ENCODE results near the gene UBA1. TPM values are rescaled to one million over a fixed set of nuclear protein-coding genes. Genes with fewer than 3 reads are reported as not detected.

Gene UBA1
- total and polyA plus RNA-seq, 2 of the 8 experiments (the other 6 are each of a cell fraction or from before 2014, with no cell fraction given), result 313 to 458 TPM

DNA sequence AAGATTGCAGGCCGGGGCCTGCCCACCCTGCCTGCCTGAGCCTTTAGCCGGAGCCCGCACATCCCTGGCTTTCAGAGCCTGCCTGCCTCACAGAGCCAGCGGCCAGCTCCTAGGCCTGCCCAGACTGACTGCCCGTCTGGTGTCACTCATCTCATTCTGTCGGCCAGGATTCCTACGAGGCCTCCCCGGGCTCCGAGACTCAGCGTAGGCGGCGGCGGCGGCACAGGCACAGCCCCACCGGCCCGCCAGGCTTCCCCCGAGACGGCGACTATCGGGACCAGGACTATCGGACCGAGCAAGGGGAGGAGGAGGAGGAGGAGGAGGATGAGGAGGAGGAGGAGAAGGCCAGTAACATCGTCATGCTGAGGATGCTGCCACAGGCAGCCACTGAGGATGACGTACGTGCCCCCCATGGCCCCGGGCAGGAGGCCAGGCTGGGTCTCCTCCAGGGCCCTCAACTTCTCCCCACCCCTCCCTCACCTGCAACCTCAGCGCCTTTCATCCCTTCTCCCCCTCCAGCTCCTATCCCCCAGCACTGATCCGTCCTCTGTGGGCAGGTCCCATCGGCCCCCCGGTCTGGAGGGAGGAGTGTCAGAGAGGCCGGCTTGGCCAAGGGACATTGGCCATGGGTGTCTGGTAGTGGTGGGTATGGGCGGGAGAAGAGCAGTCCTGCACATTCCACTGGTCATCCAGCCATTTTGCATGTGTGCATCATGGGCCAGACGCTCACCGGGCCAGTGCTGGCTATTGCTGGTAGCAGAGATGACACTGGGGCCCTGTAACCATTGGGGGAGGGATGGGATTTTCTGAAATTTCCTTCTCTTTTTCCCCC lies 22.6 kb upstream of the UBA1 start:
- Histone ChIP-seq H4K91ac (replicated peaks; ENCODE audit: insufficient read length, low read length) (no peak overlapping the region), H3K4me1 (replicated peaks in 1 of 4; ENCODE audit: control insufficient read depth in 3 of 4, insufficient read depth in 4 of 4, low read length in 3 of 4) (no peaks in the 10 kb centered on the region), H3K4me2 (ENCODE audit: insufficient read depth in 1 of 2, low read depth in 2 of 2, low read length in 2 of 2) (no peak overlapping the region), H3K14ac (ENCODE audit: insufficient read length) (no peak overlapping the region), H4K20me1 (replicated peaks in 1 of 2; ENCODE audit: control insufficient read depth in 1 of 2, insufficient read depth in 2 of 2, low read length in 2 of 2) (peaks cover 0 to 4% of the 10 kb centered on the region in 2 experiments), H2BK5ac (ENCODE audit: low read depth, low read length) (no peak overlapping the region), H2BK20ac (ENCODE audit: low read length) (no peak overlapping the region), H3K36me3 (ENCODE audit: control insufficient read depth in 2 of 4, insufficient read depth in 4 of 4, low read length in 3 of 4) (peaks cover 0 to 25% (median 12%) of the 10 kb centered on the region in 4 experiments; a peak in 6 of 8 replicates), H3K9me3 (ENCODE audit: insufficient read depth in 2 of 2, low read depth in 1 of 2, low read length in 1 of 2) (no peaks in the 10 kb centered on the region), H2BK15ac (ENCODE audit: low read length) (no peak overlapping the region), H2BK120ac (replicated peaks; ENCODE audit: low read depth, low read length) (no peak overlapping the region), H2AK5ac (ENCODE audit: low read depth, low read length) (no peak overlapping the region), H3K56ac (replicated peaks; ENCODE audit: insufficient read length, low read depth, low read length) (no peak overlapping the region), H2AFZ (ENCODE audit: low read length) (no peak overlapping the region), H3K4ac (replicated peaks; ENCODE audit: insufficient read length, low read depth, low read length) (no peak overlapping the region), H3K9ac (replicated peaks in 1 of 4; ENCODE audit: extremely low read depth in 1 of 4, low read depth in 3 of 4, low read length in 3 of 4) (no peak overlapping the region), H3K23ac (ENCODE audit: insufficient read length) (no peak overlapping the region), H3K23me2 (ENCODE audit: low read depth, low read length) (no peaks in the 10 kb centered on the region), H3K79me2 (ENCODE audit: control insufficient read depth in 1 of 2, insufficient read depth in 2 of 2, low read length in 2 of 2) (no peaks in the 10 kb centered on the region), H3K27me3 (replicated peaks in 1 of 4; ENCODE audit: control insufficient read depth in 3 of 4, extremely low read depth in 1 of 4, insufficient read depth in 3 of 4, low read length in 3 of 4) (no peaks in the 10 kb centered on the region), H3K4me3 (ENCODE audit: extremely low read depth in 1 of 4, insufficient read depth in 2 of 4, low read depth in 3 of 4, low read length in 4 of 4) (no peak overlapping the region), H4K5ac (ENCODE audit: insufficient read length, low read depth, low read length) (no peak overlapping the region), H3K79me1 (ENCODE audit: low read depth, low read length) (no peaks in the 10 kb centered on the region; the same call in 1 of the 2 replicates), H2BK12ac (ENCODE audit: low read depth, low read length) (no peak overlapping the region), H4K8ac (ENCODE audit: extremely low read depth, insufficient read depth, low read length) (no peak overlapping the region), H3K18ac (ENCODE audit: extremely low read depth, low read length) (no peak overlapping the region), H3K27ac (ENCODE audit: low read depth, low read length) (no peak overlapping the region)
- 90% methylated on average over 27 of the region's 34 CpGs; no CpG with 5 or more reads in 1 of the 2 experiments for WGBS, 2 experiments (ENCODE audit: extremely low coverage in 1 of 2, insufficient coverage in 1 of 2, insufficient read length in 1 of 2, insufficient replicate concordance in 2 of 2, low coverage in 1 of 2, low lambda C conversion rate in 2 of 2, missing lambda C conversion rate in 1 of 2)
- no peak for FAIRE-seq
- CTCF ChIA-PET (ENCODE audit: partially characterized antibody), result interaction anchor here (1.2 kb wide), 1 partner anchor 20 kb away, joined by 5 read pairs; no protein-coding TSS in a partner anchor
- POLR2A ChIA-PET (ENCODE audit: partially characterized antibody), result no interaction called here
- no peak for DNase-seq (ENCODE audit: low read depth in 1 of 2, low spot score in 2 of 2)
- TF ChIP-seq SIRT6 (IDR thresholded peaks at IDR 0.05; ENCODE audit: low read length) (no peak), CHD2 (IDR thresholded peaks at IDR 0.05; ENCODE audit: low read length) (no peak), NRF1 (IDR thresholded peaks at IDR 0.05; ENCODE audit: low read depth, low read length) (no peak), FOSL1 (IDR thresholded peaks at IDR 0.05; ENCODE audit: insufficient read depth, low read depth, low read length) (no peak), RNF2 (IDR thresholded peaks at IDR 0.05; ENCODE audit: borderline replicate concordance, low read depth, low read length, missing control alignments, poor library complexity, severe bottlenecking) (no peak), JUND (IDR thresholded peaks at IDR 0.05; ENCODE audit: low read length) (no peak), SP4 (IDR thresholded peaks at IDR 0.05; ENCODE audit: low read length) (no peak), EZH2 (IDR thresholded peaks at IDR 0.05; ENCODE audit: low read depth, low read length, severe bottlenecking) (no peak), TAF7 (optimal IDR thresholded peaks at IDR 0.05; ENCODE audit: borderline replicate concordance, low read depth, low read length) (no peak)
- TF ChIP-seq, protein P1, sequence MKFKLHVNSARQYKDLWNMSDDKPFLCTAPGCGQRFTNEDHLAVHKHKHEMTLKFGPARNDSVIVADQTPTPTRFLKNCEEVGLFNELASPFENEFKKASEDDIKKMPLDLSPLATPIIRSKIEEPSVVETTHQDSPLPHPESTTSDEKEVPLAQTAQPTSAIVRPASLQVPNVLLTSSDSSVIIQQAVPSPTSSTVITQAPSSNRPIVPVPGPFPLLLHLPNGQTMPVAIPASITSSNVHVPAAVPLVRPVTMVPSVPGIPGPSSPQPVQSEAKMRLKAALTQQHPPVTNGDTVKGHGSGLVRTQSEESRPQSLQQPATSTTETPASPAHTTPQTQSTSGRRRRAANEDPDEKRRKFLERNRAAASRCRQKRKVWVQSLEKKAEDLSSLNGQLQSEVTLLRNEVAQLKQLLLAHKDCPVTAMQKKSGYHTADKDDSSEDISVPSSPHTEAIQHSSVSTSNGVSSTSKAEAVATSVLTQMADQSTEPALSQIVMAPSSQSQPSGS (IDR thresholded peaks at IDR 0.05; ENCODE audit: low read length), result no peak

Data from H1 (cell line).